ENCODE measurements around the gene AKAP13.

Gene AKAP13

DNA sequence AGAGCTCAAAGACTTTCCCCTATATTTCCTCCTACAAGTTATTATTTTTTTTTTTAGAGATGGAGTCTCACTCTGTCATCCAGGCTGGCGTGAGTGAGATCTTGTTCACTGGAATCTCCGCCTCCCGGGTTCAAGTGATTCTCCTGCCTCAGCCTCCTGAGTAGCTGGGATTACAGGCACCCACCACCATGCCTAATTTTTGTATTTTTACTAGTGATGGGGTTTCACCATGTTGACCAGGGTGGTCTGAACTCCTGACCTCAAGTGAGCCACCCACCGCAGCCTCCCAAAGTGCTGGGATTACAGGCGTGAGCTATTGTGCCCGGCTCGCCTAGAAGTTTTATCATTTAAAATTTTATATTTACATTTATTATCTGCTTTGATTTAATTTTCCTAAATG, 5.9 kb downstream of the AKAP13 start:
- no peak for DNase-seq (ENCODE audit: low read depth)

DNA sequence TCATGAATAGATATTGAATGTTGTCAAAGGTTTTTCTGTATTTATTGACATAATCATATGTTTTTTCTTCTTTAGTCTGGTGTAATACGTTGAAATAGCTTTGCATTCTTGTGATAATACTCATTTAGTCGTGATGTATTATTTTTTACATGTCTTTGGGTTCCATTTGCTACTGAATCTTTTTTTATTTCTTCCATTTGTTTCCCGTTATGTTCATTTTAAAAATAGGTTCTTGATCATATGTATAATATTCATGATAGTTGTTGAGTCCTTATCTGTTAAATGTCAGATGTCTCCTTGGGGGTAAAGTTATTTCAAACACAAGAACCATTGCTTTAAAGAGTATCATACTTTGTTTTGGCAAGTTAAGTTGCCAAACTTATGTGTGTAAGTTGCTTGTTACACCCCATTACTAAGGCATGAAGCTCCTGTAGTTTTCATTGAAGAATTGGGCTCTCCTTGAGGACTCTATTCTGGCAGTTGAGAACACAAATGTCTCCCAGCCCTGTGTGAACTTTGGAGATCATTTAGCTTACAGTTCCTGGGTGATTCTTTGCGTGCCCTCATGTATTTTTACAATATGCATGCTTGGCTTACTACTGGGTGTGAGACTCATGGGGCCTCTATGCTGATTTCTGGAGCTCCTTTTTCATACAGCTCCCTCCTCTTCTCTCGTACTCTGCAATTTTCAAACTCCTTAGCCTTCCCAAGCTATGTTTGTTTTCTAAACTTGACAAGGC, 8.3 kb downstream of the AKAP13 start:
- DNase-seq (ENCODE audit: low read depth), result no peak

DNA sequence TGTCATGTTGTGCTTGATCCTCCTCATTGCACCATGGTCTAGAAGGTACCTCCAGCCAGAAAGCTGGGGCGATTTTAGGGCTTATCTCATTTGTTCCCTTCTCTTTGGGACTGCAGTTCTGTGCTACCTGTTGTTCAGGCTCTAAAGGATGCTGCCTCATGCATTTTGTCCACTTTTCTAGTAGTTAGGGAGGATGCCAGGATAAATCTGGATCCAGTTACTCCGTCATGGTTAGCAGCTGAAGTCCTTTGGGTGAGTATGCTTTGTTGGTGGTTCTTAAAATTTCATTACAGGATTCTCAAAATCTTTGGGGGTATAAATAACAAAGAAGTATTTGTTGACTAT, 8.9 kb downstream of the AKAP13 start:
- no peak for DNase-seq (ENCODE audit: low read depth)

DNA sequence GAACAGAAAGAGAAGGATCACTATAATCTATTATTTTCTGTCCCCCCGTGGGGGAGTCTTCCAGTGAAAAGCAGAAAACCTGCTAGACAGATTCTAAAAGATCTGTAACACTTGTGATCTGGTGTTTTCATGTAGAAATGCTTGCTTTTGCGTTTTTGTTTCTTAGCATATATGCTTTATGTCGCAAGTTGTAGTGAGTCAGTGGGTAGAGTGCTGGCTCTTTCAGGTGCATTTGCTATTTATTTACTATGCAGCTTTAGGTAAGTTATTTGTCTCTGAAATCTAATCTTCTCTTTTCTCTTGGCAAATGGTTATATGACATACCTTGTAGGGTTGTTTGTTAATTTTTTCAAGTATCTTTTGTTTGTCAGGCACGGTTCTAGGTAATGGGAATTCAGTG, 9.4 kb downstream of the AKAP13 start:
- no peak for DNase-seq (ENCODE audit: low read depth)

DNA sequence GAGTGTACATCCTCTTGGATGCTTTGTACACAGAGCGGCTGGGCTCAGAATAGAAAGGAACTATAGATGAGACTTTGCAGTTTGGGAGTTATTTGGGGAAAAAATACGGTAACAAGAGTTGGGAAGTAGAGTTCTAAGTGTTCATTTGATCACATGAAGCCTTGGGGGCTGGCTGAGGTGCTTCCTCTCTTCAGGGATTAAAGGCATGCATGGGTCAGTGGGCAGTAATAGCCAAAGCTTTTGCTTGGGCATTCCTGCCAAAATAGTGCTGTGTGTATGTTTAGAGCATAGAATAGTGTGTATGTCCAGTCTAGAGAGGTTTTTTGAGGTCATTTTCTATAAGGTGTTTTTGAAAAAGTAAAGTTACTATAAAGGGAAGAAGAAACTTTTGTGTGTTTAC, 12.8 kb downstream of the AKAP13 start:
- no peak for DNase-seq (ENCODE audit: low read depth)

DNA sequence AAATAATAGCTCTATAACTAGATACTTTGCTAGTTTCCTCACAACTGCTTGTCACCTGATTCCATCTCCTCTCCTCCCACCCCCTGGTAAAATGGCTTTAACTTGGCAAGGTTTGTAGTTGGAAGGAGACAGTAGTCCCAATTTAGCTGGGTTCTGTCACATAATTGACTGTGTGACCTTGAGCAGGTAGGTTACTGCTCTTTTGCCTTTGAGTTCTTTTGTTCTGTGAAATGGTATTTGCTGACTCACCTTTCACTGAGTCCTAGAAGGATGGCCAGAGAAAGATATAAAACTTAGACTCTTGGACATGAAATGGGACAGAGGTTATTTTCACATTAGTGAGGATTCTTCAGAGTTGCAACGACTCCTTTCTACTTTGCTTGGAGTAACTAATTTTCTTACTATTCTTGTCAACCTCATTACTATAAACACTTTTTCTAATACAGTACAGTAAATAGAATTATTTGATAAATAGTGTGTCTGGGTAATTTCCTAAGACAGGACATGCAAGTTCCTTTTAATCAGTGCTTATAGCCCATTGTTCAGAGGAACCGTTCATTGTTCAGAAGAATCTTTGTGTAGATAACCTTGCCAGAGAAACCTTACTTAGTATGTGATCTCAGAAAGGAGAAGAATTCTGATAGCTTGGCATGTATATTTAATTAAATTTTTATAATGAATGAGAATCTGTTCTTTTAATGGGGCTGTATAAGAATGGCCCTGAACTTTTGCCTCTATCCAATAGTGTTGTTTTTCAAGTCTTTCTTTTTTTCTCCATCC, 14.3 kb downstream of the AKAP13 start:
- DNase-seq (ENCODE audit: low read depth), result no peak

DNA sequence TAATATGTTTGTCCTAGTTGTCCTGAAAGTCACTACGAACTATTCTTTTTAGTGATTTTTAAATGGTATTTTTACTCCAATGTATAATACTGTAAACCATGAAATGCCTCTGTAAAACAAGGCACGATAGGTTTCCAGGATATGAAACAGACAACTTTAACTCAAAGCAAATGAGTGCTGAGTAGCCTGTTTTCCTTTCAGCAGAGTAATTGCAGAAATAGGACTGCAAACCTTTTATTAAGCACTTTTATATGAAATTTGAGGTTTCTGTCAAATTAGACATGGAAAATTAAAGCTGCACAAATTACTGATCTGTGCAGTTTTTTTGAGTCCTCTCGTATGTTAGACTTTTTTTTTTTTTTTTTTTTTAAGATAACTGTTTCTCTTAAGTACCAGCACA, 16.2 kb downstream of the AKAP13 start:
- no peak for DNase-seq (ENCODE audit: low read depth)

DNA sequence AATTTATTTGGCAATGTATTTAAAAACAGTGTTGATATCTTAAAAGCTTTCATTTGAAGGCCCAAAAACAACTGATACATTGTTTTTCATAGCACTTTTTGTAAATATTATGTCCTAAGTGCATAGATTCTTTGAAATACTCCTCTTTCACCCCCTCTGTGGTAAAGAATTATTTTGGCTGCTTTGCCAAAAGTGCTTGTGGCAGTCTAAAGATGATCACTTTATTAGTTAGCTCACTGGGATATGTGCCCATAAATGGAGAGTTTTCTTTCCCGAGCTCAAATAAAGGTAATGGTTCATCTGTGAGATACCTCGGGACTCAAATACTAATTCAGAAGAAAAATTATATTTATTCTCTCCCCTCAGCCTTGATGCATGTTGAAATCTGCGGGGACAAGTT, 16.7 kb downstream of the AKAP13 start:
- DNase-seq (ENCODE audit: low read depth), result no peak

DNA sequence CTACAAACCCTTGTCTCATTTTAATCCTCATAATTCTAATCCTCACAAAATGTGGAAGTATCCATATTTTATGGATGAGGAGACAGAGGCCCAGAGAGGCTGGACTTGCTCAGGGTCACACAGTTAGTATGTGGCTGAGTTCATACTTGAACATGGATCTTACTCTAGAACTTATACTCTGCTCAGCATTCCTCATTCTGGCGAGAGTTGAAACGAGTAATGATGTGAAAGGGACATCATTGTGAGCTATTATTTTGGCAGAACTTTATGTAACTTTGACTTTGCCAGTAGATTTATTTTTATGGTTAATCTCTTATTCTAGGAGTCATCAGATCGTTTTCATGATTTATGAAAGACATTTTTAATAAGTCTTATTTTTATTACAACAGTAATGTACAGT, 17.5 kb downstream of the AKAP13 start:
- DNase-seq (ENCODE audit: low read depth), result no peak

DNA sequence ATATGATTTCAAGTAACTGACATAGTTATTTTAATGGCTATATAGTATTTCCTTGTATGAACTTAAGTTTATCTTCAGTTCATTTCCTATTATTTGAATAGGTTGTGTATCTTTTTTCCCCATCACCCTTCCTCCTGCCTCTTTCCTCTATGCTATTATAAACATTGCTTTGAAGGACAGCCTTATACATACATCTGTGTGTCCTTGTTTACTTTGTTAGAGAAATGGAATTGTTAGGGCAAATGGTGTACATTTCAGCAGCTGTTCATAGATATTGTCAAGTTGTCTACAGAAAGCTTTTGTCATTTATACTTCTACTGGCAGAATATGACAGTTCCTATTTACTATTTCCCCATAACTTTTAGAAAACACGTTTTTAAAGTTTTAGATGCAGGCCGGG, 18.4 kb downstream of the AKAP13 start:
- DNase-seq (ENCODE audit: low read depth), result no peak

DNA sequence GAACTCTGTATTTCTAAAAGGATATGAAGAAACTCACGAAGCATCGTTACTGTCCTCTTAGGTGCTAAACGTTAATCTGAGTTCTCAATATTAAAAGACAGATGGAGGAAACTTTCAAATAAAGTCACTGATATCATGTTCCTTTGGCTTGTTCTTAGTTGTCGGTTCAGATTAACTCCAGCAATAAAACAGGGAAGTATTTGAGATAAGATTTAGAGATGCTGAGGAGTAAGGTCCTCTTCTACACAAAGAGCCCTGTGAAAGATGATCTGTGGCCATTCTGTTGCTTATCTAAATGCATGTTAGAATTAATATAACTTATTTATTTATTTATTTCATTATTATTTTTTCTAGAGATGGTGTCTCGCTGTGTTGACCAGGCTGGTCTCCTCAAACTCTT, 19.2 kb downstream of the AKAP13 start:
- DNase-seq (ENCODE audit: low read depth), result no peak

DNA sequence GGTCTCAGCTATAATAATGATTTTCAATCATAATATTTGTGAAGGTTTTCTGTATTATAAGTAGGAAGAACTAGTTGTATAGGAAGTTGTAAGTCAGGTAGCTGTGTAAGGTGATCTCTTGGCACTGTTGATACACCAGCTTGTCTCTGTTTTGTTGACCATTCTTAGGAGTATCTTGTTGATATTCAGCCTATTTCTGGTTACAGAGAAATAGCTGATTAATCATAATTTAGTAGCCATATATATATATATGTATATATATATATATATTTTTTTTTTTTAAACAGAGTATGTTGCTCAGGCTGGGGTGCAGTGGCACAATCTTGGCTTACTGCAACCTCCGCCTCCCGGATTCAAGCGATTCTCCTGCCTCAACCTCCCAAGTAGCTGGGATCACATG, 20.2 kb downstream of the AKAP13 start:
- DNase-seq (ENCODE audit: low read depth), result no peak

DNA sequence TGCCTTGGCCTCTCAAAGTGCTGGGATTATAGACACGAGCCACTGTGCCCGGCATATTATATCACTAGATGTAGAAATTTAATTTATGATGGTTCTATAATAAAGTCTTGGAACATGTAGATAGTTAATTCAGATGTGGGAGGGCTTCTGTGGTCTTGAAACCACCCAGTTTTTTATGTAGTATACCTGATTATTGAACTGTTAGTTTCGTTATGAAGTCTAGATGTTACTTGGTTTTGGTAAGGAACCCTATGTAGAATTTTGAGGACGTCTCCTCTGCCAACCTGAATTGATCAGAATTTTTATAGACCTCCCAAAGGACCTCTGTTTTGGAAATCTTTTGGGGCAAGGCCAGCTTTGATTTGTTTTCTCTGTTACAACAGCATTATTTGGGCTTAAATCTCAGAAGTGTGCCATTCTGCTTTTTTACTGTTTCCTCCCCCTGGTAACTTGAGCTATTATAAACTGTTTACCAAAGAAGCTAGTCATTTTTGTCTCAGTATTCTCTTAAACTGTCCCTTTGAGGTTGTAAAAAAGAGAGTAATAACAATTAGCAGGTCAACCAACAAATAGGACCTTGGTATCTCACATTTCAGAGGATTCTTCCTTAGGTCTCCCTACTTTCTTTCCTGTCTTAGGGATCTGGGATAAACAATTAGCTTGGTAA, 20.8 kb downstream of the AKAP13 start:
- DNase-seq (ENCODE audit: low read depth), result no peak

DNA sequence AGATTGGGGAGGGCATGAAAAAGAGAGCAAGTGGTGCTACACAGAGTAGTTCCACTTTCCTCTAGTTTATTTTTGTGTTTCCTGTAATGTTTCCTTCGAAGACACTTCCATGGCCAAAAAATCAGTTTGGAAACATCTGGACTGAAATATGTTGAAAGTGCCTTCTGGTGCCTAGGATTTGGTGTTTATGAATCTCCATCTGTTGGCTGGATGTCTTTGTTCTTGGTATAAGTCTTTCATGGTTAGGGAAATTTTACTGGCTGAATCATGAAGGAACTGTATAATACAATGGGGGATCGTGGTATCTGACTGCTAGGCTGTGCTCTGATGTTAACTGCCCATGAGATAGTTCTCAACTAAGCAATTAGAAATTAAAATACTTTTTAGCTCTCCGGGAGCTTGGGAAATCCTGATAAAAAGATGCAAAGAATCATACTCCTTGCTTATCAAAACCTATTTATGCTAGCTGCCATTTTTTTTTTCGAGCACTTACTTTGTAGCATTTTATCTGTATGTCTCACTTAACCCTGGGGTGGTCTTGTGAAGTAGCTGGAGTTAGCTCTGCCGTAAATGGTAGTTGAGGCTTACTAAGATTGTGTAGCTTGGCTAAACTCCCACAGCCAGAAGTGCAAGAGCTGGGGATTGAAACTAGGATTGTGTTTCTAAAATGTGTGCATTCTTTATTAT, 21.9 kb downstream of the AKAP13 start:
- peak; percentile 72 for DNase-seq (ENCODE audit: low read depth)

DNA sequence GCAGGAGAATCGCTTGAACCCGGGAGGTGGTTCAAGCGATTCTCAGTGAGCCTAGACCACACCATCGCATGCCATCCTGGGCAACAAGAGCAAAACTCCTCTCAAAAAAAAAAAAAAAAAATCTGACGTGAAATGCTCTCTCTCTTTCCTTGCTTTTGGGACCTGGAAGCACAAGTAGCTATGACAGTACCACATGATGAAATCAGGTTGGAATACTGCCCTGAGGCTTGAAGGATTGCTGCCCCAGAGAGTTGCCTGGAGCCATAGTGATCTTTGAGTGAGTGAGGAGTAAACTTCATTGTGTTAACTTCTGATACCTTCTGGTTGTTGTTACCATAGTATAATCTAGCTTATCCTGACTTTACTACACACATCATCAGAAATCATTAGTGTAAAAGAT, 23.3 kb downstream of the AKAP13 start:
- DNase-seq (ENCODE audit: low read depth), result peak; percentile 82

DNA sequence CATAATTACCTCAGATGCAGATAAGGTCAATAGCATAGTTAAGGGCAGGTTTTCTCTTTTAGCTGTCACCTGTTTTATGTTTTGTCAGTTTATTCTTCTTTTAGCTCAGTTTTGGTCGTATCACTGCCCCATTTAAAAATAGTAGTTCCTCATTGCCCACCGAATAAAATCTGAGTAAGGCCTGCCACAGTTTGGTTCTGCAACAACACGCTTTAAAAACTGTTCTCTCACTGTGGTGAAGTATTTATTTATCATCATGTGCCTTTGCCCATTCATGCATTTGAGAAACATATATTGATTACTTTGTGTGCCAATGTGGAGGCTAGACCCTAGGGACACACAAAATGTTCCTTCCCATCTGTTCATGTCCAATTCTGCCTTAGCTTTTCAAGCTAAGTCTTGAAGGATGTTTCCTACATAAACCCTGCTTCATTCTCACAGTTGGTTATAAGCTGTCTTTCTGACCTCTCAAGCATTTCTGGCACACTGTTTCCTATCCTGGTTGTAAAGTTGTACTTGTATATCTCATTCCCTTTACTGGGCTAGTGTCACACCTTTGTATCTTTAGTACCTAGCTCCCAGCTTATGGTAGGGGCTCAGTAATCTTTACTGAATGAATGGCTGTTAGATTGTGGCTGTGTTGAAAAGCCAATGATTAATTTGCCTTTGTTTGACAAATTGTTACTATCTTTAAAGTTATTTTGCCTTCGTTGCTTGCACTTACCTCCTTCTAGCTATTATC, 23.9 kb downstream of the AKAP13 start:
- DNase-seq (ENCODE audit: low read depth), result no peak

DNA sequence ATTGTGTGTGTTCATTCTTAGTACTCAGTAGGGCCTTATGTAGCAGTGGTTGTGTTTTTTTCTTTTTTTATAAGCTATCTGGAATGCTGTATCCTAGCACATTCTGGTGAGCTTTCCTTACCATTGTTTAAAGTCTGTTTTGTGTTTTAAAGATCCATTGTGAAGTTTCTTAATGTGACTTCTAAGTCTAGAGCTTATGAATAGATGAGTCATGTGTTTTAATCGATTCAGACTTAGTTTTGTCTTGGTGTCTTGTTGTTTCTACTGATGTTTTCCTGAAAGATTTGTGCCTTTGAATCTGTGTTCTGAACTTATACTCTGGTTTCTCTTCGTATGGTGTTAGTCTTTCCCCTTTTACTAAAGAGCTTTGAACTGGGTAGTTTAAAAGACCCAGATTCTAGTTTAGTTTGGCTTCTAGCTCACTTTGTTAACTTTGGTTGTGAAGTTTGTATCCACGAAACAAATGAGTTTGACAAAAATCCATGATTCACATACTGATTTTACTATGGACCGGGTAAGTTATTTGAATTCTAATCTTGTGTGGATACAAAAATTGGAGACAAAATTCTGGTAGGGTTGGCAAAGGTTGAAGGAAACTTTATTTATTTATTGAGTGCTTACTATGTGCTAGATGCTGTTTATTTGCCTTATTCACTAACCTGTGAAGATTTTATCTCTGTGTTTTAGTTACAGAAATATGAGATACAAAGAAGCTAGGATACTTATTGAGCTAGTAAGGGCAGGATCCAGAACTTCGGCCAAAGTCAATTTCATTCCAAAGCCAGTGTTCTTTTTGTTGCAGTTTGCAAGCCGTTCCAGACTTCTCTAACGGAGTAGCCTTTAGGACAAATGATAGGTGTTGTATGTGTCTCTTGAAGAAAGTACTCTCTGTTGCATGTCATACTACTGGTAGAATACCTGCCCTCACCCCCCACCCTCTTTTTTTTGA, 24.8 kb downstream of the AKAP13 start:
- peak; percentile 55 for DNase-seq (ENCODE audit: low read depth)

DNA sequence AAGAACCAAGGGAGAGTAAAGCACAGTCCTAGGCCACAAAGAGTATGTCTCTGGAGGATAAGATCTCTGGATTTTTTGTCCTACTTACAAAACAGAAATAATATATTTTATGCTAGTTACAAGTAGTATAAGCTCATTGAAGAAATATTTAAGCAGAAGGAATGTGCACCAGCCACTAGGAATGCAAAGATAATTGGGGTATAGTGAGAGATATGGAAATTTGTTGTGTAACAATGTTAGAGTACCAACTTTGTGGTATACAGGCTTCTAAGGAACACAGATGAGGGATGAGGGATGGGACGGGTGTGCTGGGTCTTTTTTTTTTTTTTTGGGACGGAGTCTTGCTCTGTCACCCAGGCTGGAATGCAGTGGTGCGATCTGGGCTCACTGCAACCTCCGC, 26.5 kb downstream of the AKAP13 start:
- peak; percentile 40 for DNase-seq (ENCODE audit: low read depth)

DNA sequence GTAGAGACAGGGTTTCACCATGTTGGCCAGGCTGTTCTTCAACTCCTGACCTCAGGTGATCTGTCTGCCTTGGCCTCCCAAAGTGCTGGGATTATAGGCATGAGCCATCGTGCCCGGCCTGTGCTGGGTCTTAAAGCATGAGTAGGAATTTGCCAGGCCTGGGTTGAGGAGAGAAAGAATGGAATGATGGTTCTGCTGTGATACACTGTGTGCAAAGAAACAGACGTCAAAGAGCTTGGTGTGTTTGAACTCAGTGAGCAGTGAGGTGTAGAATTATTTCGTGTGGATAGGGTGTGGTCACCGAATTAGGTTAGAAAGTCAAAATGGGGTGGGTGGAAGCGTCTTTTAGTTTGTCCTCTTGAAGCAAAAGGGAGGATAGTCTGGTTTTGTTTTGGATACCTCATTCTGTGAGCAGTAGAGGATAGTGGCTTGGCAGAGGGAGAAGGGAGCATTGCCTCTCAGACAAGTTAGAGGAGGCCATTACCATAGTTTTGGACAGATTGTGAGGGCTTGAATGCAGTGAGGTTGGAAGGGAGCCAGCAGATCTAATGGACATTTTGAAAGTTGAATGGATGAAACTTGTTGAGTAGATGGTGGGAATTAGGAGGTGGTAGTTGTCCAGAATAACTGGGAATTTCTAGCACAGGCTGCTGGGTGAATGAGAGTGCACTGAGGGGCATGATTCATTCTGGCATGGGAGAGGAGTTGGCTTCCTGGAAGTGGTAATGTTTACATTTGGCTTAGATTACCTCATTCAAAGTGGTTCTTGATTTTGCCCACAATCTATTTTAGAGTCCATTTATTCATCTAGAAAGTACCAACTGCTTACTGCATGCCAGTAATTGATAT, 27.2 kb downstream of the AKAP13 start:
- peak; percentile 91 for DNase-seq (ENCODE audit: low read depth)

DNA sequence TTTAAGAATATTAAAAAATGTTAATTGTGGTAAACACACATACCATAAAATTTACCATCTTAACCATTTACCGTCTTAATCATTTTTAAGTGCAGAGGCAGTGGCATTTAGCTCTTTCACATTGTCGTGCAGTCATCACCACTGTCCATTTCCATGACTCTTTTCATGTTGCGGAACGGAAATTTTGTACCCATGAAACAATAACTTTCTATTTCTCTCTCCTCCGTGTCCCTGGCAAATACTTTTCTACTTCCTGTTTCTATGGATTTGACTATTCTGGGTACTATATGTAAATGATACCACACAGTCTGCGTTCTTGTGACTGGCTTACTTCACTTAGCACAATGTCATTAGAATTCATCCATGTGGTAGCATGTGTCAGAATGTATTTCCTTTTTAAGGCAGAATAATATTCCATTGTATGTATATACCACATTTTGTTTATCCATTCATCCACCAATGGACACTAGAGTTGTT, 27.9 kb downstream of the AKAP13 start:
- no peak for DNase-seq (ENCODE audit: low read depth)

Data from ELR (cell line).